Measurements from ENCODE around the gene CMTM5.

CMTM5 gene, protein sequence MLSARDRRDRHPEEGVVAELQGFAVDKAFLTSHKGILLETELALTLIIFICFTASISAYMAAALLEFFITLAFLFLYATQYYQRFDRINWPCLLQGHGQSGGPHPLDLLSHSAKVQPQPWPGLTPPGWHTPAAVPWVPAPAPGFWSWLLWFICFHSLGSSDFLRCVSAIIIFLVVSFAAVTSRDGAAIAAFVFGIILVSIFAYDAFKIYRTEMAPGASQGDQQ

GRCh38 chr14:23376482-23377197 lies at the start of gene CMTM5:
Gene CMTM5 (plus strand): TSS chr14:23377046. CDS start chr14:23377252, 206 bp downstream.
- no peak for DNase-seq (ENCODE audit: low spot score)

GRCh38 chr14:23327947-23328744 lies 48.7 kb upstream of the CMTM5 start:
- peak; percentile 70 for DNase-seq (ENCODE audit: low spot score)

DNA sequence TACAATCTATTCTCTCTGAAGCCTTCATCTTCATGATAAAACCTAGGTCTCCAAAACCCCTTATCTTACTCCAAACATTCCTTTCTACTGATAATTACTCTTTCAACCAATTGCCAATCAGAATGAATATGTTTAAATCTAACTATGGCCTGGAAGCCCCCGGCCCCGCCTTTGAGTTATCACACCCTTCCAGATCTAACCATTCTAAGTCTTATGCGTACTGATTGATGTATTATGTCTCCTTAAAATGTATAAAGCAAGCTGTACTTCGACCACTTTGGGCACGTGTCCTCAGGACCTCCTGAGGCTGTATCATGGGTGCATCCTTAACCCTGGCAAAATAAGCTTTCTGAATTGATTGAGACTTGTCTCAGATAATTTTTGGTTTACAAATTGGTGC lies 41.2 kb upstream of the CMTM5 start:
- no peak for DNase-seq (ENCODE audit: low spot score)

DNA sequence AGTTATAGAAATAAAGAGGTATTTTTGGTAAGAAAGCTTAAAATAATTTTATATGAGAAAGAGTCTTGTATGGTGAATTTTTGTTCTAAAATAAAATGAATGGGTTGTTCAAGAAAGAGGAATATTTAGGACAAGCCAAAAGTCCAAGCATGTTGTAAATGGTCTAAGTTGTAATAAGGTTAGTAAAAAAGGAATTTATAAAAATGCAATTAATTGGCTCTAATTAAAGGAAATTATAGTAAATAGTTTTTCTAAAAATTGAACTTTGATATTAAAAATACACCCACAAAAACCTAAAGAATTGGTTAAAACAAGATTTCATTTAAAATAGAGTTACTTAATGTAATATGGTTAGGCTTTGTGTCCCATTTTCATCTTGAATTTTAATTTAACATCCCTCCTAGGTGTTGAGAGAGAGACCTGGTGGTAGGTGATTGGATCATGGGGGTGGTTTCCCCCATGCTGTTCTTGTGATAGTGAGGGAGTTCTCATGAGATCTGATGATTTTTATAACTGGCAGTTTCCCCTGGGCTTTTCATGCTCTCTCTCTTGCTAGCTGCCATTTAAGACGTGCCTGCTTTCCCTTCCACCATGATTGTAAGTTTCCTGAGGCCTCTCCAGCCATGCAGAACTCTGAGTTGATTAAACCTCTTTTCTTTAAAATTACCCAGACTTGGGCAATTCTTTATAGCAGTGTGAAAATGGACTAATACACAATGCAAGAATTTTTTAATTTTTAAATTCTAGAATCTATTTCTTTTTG lies 37.2 kb upstream of the CMTM5 start:
- DNase-seq (ENCODE audit: low spot score): no peak

DNA sequence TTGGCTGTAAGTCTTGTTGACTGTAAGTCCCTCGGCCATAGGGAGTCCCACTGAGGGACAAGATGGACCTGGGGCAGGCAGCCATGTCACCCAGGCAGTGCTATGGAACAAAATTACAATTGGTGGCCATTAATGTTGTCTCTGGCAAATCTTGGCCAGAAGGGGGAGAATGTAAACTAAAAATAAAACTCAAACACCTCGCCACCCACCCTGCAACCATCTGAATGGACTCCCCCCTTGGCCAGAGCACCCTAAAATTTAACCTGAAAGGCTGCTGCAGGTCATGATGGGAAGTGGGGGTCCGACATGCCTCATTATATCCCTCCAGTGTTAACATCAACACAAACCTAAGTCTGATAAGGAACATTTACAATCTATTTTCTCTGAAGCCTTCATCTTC lies 32.4 kb upstream of the CMTM5 start:
- DNase-seq (ENCODE audit: low spot score): no peak

DNA sequence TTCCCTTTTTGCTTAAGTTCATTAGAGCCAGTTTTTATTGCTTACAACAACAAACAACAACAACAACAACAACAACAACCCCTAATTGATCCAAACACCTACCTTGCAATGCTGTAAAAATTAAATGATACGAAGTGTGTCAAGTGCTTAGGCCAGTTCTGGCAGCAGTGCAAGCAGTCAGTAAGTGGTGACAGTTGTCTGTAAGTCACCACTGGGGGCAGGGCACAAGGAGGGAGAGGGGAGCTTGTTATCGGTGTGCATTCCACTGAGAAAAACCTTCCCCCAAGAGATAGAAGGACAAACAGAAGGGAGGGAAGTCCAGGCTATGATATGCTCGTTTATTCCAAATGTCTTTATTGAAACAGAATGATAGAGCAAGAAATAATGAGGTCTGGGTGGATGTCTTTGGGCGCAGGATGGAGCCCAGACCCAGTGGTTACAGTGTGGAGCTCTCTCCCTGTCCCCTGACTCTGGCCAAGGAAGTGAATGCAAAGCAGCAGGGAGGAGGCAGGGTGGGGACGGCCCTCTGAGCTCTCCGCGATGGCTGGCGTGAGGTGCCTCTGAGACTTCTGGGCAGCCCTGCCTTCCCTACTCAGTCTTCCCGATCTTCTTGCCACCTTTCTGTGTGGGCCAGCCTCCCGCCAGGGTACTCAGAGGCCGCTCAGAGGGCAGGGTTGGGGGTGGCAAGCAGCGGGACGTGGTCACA lies 30.7 kb upstream of the CMTM5 start:
- DNase-seq (ENCODE audit: low spot score): no peak

DNA sequence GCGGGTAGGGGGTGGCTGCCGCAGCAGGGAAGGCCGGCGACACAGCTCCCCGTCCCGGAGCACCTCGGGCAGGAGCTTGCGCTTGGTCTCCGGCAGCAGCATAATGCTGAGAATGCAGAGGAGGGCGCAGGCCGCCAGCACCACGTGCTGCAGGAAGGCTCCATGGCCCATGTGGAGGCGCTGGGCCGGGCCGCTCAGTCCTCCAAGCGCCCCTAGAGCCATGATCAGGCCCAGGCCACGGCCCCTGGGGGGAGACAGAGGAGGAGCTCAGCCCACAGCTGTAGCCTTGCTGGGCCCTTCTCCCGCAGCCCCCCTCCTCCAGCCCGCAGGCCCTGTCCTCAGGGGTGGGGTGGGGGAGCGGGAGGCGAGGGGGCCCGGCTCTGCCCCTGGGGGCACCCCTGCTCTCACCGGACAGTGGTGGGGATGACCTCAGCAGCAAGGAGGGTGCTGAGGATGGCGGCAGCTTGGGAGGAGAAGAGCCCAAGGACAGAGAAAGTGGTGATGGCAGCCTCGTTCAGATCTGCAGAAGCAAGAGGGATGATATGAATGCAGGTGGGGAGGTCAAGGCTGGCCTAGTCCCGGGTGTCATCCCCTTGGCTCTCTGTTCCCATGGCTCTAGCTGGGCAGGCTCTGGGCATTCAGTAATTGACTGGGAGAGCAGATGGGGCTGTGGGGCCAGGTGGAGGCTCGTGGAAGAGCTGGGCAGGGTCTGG lies 30.0 kb upstream of the CMTM5 start:
- DNase-seq (ENCODE audit: low spot score): no peak

- no peak for DNase-seq (ENCODE audit: low spot score)
Measured at GRCh38 chr14:23347406-23348296, 29.2 kb upstream of the CMTM5 start.

- no peak for DNase-seq (ENCODE audit: low spot score)
Measured at GRCh38 chr14:23348297-23348655, 28.6 kb upstream of the CMTM5 start.

DNA sequence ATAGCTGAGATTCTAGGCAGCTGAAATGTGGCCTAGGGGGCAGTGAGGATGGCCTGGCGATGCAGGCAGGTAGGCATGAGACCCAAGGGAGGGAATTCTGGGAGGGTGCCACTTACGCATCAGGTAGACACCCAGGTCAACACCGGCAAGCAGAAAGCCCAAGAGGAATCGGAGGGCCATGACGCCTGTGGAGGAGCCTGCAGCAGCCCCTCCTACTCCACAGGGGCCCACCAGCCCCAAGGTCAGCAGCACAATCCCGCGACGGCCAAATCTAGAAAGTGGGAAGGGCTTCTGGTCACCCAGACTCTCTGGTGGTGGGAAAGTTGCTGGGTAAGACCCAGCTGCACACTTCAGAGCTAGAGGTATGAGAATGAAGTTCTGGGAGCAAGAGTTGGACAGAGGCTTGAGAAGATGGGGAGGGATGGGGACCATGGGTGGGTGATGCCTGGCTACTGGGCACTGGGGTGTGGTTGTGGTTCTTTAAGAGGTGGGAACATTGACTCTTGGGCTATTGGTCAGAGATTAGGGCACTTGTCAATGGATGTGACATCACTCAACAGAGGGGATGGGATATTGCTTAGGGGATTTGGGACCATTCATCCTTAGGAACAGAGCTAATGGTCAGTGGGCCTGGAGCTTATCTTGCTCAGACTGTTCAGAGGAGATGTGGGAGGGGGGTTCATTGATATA lies 27.5 kb upstream of the CMTM5 start:
- no peak for DNase-seq (ENCODE audit: low spot score)

DNA sequence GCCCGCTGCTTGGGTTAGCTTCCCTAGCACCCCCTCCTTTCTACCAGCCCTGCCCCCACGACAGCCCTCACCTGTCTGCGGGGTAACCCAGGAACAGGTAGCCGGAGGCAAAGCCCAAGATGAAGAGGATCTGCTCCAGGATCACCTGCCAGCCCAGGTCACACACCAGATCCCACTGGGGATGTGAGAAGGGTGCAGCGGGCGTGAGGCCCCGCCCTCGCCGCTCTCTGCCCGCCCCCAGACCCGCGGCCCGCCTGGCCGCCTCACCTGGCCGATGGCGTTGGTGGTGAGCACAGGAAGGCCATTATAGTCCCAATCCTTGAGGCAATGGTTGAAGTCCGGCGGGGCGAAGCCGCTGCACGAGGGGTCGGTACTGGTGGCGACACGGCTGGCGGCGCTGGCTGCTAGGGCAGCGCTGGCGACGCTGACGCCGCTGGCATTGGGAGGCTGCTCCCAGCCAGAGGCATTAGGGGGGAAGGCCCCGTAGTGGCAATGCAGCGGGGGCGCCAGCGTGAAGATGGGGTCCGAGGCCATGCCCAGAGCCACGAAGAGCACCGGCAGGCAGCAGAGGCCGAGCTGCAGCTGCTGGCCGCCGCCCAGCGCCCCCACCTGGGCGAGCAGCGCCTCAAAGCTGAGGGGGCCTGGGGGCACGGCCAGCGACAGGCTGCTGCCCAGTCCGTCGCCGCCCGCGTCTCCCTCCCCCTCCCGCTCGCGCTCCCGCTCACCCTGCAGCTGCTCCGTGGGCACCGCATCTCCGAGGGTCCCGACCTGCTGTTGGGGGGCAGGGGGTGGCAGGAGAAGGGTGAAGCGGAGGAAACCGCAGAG lies 25.0 kb upstream of the CMTM5 start:
- no peak for DNase-seq (ENCODE audit: low spot score)

- DNase-seq (ENCODE audit: low spot score): peak; percentile 44
Measured at GRCh38 chr14:23352506-23353432, 24.1 kb upstream of the CMTM5 start, which contains the start of gene SLC22A17. Gene SLC22A17 (minus strand): TSS chr14:23352887.

DNA sequence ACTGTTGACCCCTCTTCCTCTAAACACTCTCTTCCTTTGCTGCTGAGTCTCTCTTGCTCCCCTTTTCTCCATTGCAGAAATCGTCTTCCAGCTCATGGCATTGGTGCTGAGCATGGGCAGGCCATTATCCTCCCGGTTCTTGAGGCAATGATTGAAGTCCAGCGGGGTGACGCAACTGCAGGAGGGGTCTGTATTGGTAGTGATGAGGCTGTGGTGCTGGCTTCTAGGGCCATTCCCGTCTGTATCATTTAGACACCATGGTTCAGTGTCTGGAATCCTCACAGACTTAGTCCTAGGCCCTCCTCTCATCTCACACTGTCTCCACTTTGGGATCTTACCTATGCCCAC lies 23.4 kb upstream of the CMTM5 start:
- DNase-seq (ENCODE audit: low spot score): no peak

DNA sequence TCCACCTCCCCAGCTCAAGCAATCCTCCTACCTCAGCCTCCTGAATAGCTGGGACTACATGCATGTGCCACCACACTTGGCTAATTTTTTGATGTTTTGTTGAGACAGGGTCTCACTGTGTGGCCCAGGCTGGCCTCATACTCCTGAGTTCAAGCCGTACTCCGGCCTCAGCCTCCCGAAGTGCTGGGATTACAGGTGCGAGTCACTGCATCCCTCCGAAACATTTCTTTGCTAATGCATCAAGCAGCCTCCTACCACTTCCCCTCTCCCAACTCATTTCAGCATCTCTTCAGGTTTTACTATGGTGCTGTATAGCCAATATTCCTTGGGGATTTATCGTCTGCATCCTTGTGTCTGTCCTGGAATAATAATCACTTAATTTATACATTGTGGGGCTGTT lies 21.9 kb upstream of the CMTM5 start:
- DNase-seq (ENCODE audit: low spot score): no peak

DNA sequence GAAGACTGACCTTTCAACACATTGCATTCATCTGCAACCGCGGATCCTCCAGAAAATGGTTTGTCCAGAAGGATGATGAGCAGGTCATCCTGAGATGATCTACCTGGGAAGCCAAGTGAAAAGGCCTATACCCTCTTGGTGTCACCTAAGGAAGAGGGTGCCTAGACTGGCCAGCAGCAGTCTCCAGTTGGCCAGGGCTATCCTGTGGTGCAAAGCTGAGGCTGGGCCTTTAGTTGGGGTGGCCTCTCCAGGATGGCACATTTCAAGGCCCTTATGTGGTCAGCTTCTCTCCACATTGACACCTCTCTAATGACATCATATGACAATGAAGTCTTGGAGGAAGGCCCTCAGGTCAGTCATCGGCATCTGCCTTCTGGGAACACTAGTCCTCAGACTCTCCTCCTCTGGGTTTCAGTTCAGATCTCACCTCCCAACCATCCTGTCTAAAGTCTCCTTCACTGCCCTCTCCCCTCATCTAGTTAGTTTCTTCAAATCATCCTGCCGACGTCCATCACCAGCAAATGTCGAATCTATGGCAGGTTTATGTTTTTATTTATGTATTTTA lies 20.9 kb upstream of the CMTM5 start:
- no peak for DNase-seq (ENCODE audit: low spot score)

- no peak for DNase-seq (ENCODE audit: low spot score)
Measured at GRCh38 chr14:23356662-23357061, 20.2 kb upstream of the CMTM5 start.

- DNase-seq (ENCODE audit: low spot score): no peak
Measured at GRCh38 chr14:23357261-23357660, 19.6 kb upstream of the CMTM5 start.
